ENCODE results near the gene RALGAPB.
"Not testable (repeated sequence)": the region's sequence is repeated elsewhere in the genome, so short reads cannot be mapped to it uniquely, and the experiment has no call there.

Gene RALGAPB

GRCh38 chr20:38589967-38590675 is 117.5 kb downstream of the RALGAPB start:
- DNase-seq: no peak

DNA sequence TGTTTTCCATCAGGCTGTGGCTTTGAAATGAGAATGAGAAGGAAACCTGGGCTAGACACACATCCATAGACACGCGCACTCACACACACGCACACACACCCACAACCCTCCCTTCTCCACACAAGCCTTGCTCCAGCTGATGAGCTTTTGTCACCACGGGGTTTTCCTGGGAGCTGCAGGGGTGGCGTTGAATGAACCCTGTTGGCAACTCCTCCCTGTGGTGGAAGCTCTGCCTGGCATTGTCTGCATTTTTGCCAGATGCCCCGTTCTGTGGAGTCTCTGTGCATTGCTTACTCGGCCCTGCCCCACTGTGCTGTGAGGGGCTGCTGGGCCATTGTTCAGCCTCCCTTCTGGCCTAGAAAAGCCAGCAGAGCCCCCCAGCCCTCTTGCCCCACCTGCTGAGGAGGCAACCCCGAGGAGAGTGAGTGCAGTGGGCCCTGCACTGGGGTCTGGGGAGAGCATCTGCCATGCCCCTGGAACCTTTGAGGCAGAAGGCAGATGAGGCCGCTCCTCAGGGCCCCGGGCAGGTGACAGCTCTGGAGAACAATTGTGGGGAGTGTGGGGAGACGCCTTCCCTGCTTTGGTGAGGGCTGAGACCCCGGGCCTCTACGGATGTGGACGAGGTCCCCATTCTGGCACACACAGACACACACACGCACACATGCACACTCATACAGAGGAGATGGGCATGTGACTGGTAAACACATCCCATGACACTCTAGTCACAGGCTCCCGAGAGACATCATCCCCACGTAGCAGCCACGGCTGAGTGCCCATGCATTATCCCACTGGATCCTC is 118.2 kb downstream of the RALGAPB start:
- no peak for DNase-seq

GRCh38 chr20:38591474-38592410 is 119.1 kb downstream of the RALGAPB start:
- no peak for DNase-seq

DNA sequence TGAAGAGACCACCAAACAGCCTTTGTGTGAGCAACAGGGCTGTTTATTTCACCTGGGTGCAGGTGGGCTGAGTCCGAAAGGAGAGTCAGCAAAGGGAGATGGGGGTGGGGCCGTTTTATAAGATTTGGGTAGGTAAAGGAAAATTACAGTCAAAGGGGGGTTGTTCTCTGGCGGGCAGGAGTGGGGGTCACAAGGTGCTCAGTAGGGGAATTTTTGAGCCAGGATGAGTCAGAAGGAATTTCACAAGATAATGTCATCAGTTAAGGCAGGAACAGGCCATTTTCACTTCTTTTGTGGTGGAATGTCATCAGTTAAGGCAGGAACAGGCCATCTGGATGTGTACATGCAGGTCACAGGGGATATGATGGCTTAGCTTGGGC is 119.8 kb downstream of the RALGAPB start:
- not testable (repeated sequence) for DNase-seq

- not testable (repeated sequence) for DNase-seq
Measured at GRCh38 chr20:38594281-38594680, 121.6 kb downstream of the RALGAPB start.

- DNase-seq: not testable (repeated sequence)
Measured at GRCh38 chr20:38595886-38596285, 123.2 kb downstream of the RALGAPB start.

GRCh38 chr20:38599410-38599882 is 126.8 kb downstream of the RALGAPB start:
- no peak for DNase-seq

DNA sequence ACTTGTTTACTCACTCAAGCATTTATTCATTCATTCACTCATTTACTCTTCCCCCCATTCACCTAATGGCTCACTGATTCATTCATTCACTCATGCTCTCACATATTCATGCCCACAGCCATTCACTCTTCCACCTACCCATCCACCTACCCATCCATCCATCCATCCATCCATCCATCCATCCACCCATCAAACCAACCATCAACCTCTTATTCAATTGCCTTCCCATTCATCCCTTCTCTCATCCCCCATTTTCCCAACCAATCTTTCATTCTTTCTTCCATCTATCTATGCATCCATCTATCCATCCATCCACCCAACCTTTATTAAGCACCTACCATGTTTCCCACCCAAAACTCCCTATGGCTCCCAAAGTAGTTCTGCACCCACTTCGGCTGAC is 127.4 kb downstream of the RALGAPB start:
- no peak for DNase-seq

GRCh38 chr20:38601216-38602184 is 128.9 kb downstream of the RALGAPB start, which contains the start of gene ARHGAP40:
Gene ARHGAP40, plus strand, starts transcription at chr20:38601809.
- no peak for DNase-seq

DNA sequence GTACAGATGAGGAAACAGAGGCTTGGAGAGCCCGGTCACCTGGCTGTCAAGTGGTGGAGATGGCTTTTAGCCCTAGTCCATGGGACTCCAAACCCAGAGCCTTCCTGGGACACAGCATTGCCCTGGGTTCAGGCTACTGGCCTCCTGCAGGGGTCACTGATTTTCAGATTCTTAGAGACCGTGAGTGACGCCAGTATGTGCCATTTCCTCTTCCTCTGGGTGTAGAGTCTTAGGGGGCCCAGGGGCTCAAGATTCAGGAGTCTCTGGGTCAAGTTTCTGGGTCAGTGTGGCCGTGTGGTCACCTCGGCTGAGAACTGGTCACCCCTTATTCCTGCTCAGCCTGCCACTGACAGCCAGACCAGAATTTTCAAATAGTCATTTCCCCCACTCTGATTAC is 129.5 kb downstream of the RALGAPB start:
- DNase-seq: no peak

GRCh38 chr20:38603286-38603685 is 130.6 kb downstream of the RALGAPB start:
- no peak for DNase-seq

- DNase-seq: no peak
Measured at GRCh38 chr20:38604873-38605303, 132.2 kb downstream of the RALGAPB start.

DNA sequence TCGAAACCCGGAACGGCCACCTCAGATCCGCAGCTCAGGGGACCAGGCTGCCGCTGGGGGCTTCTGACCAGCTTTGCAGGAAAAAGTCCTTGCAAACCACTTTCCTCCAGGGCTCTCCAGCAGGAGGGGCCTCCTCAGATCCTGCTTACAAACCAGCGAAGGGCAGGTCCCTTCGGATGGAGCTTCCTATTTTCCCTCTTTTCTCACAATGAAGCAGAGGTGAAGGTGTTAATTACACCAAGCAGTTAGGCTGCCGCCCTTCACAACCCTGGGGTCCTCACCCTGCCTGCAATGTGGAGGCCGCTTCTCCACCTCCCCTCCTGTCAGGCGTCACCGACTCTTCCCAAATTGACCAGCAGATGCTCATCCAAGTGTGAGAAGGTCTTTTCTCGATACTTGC is 134.7 kb downstream of the RALGAPB start:
- DNase-seq: no peak

- DNase-seq: no peak
Measured at GRCh38 chr20:38608188-38608587, 135.5 kb downstream of the RALGAPB start.

GRCh38 chr20:38609815-38610214 is 137.2 kb downstream of the RALGAPB start:
- DNase-seq: no peak

- no peak for DNase-seq
Measured at GRCh38 chr20:38610521-38610920, 137.9 kb downstream of the RALGAPB start.

- no peak for DNase-seq
Measured at GRCh38 chr20:38612751-38613515, 140.3 kb downstream of the RALGAPB start.

DNA sequence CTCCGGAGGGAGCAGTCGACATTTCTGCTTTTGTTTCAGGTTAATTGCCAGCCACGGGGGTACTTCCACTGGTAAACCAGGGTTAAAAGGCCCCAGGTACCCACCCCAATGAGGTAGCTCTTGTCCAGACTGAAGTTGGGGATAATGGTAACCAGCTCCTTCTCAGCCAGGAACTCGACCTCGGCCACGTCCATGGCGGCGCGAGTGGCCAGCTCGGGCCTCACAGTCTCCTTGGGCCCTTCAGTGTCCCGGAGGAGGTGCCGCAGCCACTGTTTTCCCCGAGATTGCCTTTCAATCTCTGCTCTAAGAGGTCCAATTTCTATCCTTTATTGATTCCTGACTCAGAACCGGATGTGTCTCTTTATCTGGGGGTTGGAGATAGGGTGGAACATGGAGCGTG is 142.6 kb downstream of the RALGAPB start:
- DNase-seq: no peak

DNA sequence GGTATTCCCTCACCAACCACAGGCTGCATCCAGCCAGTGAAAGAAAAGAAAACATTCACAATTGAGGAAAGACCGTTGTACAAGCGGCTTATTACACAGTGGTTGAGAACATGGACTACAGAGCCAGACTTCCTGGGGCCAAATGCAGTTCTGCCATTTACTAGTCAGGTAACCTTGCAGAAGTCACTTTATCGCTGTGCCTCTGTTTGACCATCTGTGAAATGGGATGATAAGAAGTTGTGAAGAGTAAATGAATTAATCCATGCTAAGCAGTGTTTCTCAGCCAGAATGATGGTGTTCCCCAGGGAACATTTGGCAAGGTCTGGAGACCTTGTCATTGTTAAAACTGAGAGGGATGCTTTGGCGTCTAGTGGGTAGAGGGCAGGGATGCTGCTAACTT is 143.8 kb downstream of the RALGAPB start:
- DNase-seq: no peak

DNA sequence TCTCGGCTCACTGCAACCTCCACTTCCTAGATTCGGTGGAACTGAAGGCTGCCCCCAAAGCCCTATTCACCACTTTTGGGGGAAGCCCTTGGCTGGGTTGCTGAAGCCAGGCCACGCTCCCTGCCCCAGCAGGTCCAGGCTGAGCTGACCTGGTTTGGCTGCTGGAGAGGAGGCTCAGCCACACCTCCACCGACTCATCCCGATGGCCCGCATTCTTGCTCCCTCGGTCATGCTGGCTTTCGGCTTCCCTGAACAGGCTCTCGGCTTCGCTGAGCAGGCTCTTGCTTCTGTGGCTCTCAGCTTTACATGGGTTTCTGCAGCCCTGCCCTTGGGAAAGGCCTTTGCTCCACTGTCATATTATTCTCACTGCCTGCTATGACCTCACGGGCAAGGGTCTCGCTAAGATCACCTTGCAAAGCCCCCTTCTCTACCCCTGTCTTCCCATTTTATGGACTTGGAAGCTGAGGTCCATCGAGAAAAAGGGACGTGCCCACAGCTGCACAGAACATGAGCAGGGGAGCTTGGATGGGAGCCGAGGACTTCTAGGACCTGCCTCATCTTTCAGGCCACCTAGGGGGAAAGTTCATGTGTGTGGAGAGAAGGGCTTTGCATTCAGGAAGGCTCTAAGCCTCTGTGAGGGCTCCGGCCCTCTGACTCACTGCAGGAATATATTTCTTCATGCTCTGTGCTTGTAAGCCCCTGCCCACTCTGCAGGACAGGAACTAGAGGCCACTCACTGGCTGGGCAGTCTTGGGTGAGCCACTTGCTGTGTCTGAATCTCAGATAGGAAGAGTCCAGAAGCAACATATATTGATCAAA is 144.6 kb downstream of the RALGAPB start:
- no peak for DNase-seq
